Measurements from ENCODE around the gene ARSD. TPM values are rescaled to one million over a fixed set of nuclear protein-coding genes. Genes with fewer than 3 reads are reported as not detected.

ARSD gene
- total RNA-seq, 4 donors from 2014 or later, result 8.9 to 17.3 (median 15.7) TPM

- WGBS, 2 donors, result 80 to 84% methylated on average over 6 of the region's 6 CpGs
- intact Hi-C loops (cut with DNase I; ENCODE audit: low total_unique reads), result no loop called here
- no peak for DNase-seq (ENCODE audit: low spot score in 2 of 2)
These were observed 53.2 kb downstream of the ARSD start for GRCh38 chrX:2875798-2876399.

GRCh38 chrX:2875136-2875481 lies 54.0 kb downstream of the ARSD start:
- intact Hi-C loops (cut with DNase I; ENCODE audit: low total_unique reads), result no loop called here
- no peak for DNase-seq (ENCODE audit: low spot score in 2 of 2)
- no peak overlapping the region for H3K4me3 ChIP-seq (ENCODE audit: low read depth, poor library complexity, severe bottlenecking)
- 96 to 100% methylated on average over 3 of the region's 3 CpGs for WGBS, 2 donors
- TF ChIP-seq CTCF (IDR thresholded peaks at IDR 0.05), result no peak
- no peak for TF ChIP-seq POLR2A (IDR thresholded peaks at IDR 0.05)

More at GRCh38 chrX:2875798-2876399, 53.2 kb downstream of the ARSD start:
- TF ChIP-seq POLR2A (IDR thresholded peaks at IDR 0.05), result no peak
- TF ChIP-seq CTCF (IDR thresholded peaks at IDR 0.05), result no peak
- no peak overlapping the region for H3K4me3 ChIP-seq (ENCODE audit: low read depth, poor library complexity, severe bottlenecking)

- TF ChIP-seq POLR2A (IDR thresholded peaks at IDR 0.05) (no peak), CTCF (IDR thresholded peaks at IDR 0.05) (no peak)
- WGBS, 2 donors, result 82 to 83% methylated on average over 5 of the region's 5 CpGs
- DNase-seq (ENCODE audit: low spot score in 2 of 2), result no peak
- H3K4me3 ChIP-seq (ENCODE audit: low read depth, poor library complexity, severe bottlenecking), result no peak overlapping the region
- intact Hi-C loops (cut with DNase I; ENCODE audit: low total_unique reads), result no loop called here
These were observed 54.7 kb downstream of the ARSD start for GRCh38 chrX:2874222-2875135.

- TF ChIP-seq POLR2A (IDR thresholded peaks at IDR 0.05), result no peak
- TF ChIP-seq CTCF (IDR thresholded peaks at IDR 0.05), result no peak
- no peak overlapping the region for H3K4me3 ChIP-seq (ENCODE audit: low read depth, poor library complexity, severe bottlenecking)
- WGBS, 2 donors, result 86 to 90% methylated on average over 7 of the region's 7 CpGs
- intact Hi-C loops (cut with DNase I; ENCODE audit: low total_unique reads), result no loop called here
- no peak for DNase-seq (ENCODE audit: low spot score in 2 of 2)
These were observed 56.4 kb downstream of the ARSD start for GRCh38 chrX:2872671-2873277.

- intact Hi-C loops (cut with DNase I; ENCODE audit: low total_unique reads), result no loop called here
- WGBS, 2 donors, result 70 to 80% methylated on average over 2 of the region's 2 CpGs
- no peak overlapping the region for H3K4me3 ChIP-seq (ENCODE audit: low read depth, poor library complexity, severe bottlenecking)
- no peak for DNase-seq (ENCODE audit: low spot score in 2 of 2)
- TF ChIP-seq POLR2A (IDR thresholded peaks at IDR 0.05), result no peak
- TF ChIP-seq CTCF (IDR thresholded peaks at IDR 0.05), result no peak
These were observed 57.3 kb downstream of the ARSD start for GRCh38 chrX:2871831-2872230.

Measured in lower leg skin (tissue), 4 donors.